CD4-positive, alpha-beta T cell treated with Interleukin-2 at 100 ng/mL for 4 hours (primary cell): ENCODE data around the gene NOTCH2.
"Not testable (repeated sequence)": the region's sequence is repeated elsewhere in the genome, so short reads cannot be mapped to it uniquely, and the experiment has no call there.

Experiments used
- DNase-seq: peaks from one replicate; pipeline ENCODE4 v3.0.0-alpha.2; 2020; ENCODE audit warnings: low spot score

NOTCH2 gene

DNA sequence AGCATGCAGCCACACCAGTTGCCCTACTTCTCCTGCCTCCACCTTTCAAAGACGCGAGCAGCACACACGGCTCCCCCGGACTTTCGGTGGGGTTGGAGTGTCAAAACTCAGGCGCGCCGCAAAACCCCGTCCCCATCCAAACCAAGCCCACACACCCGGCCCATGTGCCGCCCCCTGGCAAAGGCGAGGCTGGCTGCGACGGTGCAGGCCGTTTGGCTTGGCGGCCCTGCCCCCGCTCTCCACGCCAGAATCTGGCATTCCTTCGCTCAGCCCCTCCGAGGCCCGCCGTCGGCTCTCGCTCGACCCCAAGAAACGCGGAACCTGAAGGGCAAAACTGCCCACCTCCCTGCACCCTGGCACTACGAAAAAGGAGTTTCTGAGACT, 787 bp downstream of the NOTCH2 start:
- DNase-seq: peak; percentile 4

DNA sequence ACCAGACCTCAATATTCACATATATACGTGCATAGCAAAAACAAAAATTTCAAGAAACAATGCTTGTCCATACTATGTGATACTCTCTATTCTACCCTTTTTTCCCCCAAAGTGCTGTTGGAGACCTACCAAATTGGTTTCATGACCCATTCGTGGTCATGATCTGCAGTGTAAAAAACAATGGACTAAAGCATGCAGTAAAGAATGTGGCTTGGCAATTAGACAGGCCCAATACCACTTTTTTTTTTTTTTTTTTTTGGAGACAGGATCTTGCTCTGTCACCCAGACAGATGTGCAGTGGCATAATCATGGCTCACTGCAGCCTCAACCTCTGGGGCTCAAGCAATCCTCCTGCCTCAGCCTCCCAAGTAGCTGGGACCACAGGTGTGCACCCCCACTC, 21.3 kb downstream of the NOTCH2 start:
- DNase-seq: not testable (repeated sequence)

DNA sequence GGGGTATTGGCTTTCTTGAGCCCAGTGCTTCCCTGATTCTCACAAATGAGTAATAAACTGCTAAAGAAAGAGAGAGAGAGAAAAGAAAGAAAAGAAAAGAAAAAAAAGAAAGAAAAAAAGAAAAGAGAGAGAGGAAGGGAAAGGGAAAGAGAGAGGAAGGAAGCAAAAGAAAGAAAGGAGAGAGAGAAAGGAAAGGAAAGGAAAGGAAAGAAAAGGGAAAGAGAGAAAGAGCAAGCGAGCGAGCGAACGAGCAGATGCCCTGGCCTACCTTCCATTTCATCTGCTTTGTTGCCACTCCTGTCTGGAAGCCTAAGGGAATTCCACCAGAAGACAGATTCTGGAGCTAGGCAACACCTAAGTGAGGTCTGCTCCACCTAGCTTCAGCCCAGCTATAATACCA, 27.7 kb downstream of the NOTCH2 start:
- not testable (repeated sequence) for DNase-seq

DNA sequence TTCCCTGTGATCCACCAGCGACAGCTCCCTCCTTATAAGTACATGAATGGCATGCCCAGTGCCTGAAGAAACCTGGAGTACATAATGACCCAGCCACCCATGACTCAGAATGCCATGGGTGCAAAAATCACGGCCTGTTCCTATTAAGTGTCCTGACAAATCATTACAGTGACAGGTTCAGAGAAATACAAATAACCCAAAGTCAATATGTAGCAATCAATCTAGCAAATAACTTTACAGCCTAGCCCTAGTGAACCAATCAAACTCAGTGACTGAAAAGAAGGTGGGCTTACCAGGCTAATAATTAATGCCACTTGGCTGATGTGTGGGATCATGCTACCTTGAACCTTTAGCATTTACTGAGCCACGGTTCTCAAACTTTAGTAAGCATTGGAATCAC, 37.2 kb downstream of the NOTCH2 start:
- DNase-seq: not testable (repeated sequence)

DNA sequence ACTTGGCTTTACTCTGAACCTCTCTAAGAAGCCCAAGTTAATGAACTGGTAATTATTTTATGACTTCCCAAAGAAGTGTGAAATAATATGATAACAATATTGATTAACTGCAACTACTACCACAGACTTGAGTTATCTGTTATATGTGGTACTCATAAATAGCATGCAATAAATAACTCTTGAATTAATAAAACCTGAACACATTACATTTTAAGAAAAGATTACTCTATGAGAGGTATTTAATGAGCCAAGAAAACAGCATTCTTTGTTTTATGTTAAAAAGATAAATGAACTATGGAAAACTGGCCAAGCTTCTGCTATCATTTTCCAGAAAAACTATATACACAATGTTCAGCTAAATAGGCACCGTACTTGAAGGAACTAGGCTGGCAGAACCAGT, 45.7 kb downstream of the NOTCH2 start:
- DNase-seq: not testable (repeated sequence)

DNA sequence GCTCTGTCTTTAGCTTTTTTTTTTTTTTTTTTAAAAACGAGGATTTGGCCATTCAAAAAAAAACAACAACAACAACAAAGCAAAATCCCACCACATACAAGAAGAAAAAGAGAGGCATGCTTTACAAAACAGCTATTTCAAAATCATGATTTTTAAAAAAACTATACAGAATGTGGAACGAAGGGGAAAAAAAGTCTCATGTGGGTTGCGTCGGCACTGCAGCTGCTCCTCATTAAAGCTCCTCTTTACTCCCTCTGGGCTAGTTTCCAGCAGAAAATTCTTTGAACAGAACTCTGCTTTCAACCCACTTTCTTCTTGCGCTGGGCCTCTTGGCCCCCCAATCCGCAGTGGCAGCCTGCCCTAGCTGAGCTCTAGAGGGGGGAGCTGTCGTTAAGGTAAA, 54.5 kb downstream of the NOTCH2 start:
- DNase-seq: not testable (repeated sequence)

DNA sequence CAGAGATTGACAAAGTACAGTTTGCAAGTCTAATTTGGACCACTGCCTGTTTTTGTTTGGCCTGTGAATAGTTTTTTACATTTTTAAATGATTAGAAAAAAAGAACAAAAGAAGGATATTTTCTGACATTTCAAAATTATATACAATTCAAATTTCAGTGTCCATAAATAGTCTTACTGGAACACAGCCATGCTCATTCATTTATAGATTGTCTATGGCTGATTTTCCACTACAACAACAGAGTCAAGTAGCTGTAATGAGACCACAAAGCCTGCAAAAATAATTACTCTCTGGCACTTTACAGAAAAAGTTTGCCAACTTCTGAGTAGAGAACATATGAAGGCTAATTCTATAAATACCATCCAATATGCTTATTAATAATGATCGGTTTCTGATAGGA, 61.1 kb downstream of the NOTCH2 start:
- DNase-seq: not testable (repeated sequence)

DNA sequence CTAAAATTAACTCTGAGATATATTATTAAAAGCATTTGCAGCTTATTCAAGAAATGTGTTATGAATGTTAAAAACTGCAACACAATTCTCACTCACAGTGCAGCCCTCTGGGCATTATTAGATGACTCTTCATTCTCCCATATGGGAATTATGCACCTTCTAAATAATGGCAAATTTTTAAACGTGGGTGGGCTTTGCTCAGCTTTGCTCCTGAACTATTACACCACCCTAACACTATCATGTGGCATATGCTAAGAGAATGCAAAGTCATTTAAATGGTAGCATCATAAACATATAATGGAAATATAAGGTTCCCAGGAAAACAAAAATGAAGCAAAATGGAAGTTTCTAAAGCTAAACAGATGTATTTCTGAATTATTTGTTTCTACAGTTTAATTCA, 61.6 kb downstream of the NOTCH2 start:
- DNase-seq: not testable (repeated sequence)

DNA sequence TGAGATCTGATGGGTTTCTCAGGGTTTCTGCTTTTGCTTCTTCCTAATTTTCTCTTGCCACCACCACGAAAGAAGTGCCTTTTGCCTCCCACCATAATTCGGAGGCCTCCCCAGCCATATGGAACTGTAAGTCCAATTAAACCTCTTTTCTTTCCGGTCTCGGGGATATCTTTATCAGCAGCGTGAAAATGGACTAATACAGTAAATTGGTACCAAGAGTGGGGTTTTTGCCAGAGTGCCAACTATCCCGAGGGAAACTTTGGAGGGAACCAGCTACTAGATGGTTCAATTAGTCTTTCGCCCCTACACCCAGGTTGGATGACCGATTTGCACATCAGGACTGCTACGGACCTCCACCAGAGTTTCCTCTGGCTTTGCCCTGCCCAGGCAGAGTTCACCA, 68.4 kb downstream of the NOTCH2 start:
- not testable (repeated sequence) for DNase-seq

DNA sequence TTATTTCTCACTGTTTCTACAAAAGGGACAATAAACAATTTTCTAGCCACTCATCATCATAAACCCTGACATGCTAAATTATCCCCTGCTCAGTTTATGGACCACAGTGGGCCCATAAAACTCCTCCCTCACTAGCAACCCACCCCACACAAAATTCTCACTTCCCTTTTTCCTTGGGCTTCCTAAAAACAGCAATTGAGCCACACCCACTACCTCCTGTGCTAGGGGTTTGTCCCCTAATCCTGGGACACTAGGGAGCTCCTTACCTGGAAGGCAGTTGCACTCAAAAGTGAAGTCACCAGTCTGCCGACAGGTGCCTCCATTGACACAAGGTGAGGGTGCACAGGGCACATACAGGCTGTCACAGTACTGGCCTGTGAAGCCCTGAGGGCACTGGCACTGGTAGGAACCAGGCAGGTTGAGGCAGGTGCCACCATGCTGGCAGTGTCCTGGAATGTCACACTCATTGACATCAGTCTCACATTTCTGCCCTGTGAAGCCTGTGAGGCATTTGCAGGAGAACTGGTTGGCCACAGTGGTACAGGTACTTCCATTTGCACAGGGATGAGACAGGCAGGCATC, 72.6 kb downstream of the NOTCH2 start:
- DNase-seq: not testable (repeated sequence)

DNA sequence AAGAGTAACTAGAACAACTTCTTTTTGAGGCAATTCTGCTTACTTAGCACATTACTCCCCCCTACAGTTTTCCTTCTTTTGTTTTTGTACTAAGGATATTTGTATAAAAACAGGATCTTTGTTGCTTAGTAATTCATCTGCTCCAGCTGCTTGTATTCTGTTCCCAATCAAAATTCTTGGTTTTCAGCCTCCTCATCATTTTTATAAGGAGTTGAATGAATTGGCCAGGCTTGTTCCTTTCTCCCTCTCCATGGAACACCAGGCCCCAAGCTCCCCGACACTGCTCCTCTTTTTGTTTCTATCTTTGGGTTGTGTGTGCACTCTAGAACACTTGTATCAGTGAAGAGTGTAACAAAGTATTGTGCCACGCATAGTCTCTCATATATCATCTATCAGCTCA, 73.5 kb downstream of the NOTCH2 start:
- DNase-seq: not testable (repeated sequence)

DNA sequence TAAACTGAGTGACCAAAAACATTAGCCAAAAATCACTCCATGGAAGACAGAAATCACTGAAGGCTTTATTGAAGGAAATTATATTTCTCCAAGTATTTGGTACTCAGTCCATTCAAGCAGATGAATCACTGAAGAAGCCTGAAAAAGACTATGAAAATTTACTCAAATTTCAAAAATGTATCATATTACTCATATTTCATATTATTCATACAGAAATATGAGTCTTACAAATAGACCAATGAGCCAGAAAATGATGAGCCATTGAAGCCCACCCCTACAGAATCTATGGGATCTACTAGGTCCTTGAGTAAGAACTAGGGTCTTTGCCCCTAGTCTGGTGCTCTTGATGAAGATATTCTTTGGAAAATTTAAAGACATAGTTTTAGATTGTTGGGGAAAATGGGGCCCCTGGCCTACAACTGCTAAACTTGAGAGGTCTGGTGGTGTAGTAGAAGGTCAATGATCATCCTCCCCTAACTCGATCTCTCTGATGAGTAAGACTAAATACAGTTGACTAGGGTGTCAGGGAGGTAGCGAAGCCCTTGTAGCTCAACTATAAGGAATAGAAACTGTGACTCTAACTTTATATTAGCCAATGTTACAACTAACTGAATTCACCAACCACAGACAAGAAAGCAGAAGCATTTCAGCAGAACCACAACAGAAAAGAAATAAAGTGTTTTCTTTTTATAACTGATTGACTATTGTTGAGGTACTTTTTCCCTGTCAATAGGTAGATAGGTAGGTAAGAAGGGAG, 81.0 kb downstream of the NOTCH2 start:
- no peak for DNase-seq

DNA sequence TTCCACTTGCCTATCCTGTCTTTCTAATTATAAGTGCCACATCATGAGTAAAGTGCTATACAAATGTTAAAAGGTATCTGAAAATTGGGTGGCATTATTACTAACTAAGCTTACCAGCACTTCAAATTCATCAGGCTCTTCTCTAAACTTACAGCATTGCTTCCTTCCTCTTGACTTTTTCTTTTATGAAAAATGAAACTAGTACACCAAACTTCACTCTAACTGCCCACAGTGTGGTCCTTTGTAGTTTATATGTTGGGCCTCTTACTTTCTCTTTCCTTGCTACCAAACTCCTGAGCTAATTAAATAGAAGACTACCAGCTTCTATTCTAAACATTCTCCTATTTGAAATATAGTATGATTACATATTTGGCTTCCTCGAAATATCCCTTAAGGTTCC, 81.8 kb downstream of the NOTCH2 start:
- DNase-seq: peak; percentile 12

DNA sequence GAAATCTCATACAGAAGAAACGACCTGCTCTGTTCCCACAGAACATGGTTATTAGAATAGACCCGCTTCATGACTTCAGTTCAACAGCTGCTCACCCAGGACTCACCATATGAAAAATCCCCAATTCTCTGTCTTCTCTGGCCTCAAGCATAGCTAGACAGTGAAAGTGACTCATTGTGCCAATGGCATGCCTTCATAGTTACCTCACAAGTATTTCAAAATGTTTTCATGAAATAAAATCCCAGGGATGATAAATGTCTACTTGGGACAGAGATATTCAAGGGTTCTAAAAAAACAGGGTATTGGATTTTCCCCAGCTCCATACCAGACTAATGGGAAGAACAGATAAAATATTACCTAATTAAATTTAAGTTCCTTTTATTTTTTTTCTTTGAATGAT, 82.3 kb downstream of the NOTCH2 start:
- DNase-seq: peak; percentile 23

DNA sequence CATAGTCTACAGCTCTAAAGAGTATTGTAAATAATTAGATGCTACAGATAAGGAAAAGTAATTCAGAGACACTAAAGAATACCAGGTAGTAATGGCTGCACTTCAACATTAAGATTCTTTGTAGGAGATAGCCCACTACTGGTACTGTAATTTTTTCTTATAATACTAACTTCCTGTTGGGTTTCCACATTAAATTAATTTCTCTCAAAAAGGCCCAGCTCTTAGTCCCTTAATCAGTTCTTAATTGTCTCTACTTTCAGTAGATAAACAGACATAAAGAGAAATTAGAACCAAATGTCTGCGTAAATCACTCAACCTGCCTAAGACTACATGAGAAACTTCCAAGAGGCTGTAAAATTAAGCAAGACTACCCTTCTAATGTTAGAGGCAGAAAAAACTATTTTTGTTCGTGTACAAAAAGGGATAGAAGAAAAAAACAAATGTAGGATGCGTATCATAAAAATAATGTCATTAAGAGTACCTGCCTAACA, 83.4 kb downstream of the NOTCH2 start:
- no peak for DNase-seq

DNA sequence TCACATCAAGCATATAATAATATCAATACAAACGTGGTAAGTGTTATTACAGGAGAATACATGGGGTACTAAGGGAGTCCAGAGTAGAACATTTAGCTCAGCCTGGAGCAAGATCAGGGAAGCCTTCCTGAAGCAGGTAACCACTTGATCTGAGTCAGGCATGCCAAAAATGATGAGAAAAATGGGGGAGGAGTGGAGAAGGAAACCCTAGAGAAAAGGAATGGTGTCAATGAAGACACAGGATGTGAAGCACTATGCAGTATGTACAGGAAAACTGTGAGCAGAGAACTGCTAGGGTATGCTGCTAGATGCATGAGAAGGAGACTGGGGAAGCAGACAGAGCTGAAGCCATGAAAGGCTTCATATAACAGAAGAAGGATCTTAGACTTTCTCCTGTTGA, 84.7 kb downstream of the NOTCH2 start:
- no peak for DNase-seq

DNA sequence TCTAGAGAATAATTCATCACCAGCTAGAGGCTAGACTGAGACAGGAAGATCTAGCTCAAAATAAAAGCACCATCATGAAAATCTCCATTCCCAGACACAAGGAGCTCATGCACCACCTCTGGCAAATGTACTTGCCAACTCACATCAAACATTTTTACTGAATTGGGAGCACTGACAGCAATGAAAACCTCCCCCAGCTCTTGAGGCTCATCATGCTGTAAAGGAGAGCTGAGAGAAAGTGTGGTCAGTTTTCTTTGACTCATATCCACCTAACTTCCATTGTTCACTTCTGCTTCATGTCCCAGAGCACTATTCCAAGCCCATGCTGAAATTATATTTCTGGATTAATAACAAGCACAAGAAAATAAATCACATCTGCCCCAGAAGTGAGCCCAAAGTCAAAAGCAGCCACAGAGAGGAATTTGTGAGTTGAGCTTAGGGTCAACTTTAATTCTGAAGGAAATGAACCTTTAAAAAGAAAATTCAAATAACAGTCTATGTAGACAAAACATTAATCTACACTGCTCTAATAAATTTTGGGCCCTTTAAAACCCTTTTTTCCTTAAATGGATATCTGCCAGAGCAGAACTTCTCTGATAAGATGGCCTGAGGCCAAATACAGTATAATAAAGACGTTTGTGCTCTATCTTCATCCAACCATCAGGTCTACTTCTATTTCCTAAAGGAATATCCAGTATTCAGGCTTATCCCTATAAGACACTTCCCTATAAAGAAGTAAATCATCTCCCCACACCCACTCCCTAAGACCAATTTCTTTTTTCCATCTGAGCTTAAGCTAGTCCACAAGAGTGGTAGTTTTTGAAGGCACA, 87.3 kb downstream of the NOTCH2 start:
- DNase-seq: no peak

DNA sequence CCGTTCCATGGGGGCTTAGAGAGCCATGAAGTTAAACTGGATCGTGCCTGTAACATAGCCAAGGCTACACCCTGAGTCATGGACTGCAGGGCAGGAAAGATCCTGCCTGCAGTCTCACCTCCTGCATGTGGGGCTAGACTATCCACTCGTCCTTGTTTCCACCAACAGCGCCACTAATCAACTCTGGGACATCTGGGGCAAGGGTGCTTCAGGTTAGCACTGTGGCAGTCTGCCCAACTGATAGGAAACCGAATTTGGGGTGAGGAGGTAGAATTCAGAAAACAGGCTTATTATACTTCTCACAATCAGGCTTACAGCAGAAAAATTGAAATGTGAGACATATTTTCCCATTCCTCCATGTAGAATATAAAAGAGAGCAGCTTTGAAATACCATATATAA, 88.0 kb downstream of the NOTCH2 start:
- DNase-seq: no peak

DNA sequence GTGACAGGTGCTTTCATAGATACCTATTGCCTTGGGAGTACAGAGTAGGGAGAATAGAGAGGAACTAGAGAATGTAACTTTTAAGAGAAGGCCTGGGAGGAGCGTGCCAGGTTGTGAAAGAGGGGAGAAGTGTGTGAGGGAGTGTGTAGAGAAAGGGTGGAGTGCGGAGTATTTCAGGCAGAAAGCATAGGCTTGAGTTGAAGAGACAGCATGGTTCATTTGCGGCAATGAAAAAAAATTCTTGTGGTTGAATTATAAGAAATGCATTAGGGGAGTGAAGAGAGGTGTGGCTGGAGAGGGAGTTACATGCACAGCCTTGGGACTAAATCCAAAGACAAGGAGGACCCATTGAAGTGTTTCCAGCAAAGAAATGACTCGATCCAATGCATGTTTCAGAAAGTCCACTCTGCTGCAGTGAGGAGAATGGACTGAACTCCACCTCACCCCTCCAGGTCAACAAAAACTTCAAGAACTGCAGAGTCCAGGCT, 91.4 kb downstream of the NOTCH2 start:
- no peak for DNase-seq

DNA sequence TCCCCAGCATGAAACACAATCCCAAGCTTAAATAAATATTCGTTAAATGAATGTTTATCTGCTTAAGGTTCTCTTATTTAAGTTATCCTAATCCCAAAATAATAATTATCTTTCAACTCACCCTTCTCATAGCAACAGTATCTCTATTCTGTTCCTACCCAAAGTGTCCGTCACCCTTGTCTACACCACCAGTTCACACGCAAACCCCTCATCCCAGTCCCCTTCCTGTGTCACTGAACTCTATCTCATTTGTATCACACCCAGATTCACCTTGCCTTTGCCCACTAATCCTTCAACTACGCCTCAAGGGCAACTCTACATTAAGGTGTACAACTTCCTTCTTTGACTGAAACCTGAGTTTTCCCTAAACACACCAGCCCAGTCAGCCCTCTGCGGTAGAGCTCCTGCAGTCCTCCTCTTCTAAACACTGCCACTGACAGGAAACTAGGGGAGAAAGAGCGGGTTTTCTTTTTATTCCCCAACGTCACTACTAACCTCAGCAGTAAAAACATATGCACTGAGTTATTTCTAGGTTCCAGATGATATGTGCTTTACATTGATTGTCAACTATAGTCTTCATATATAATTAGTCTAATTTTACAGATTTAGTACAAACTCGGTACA, 92.2 kb downstream of the NOTCH2 start:
- not testable (repeated sequence) for DNase-seq

DNA sequence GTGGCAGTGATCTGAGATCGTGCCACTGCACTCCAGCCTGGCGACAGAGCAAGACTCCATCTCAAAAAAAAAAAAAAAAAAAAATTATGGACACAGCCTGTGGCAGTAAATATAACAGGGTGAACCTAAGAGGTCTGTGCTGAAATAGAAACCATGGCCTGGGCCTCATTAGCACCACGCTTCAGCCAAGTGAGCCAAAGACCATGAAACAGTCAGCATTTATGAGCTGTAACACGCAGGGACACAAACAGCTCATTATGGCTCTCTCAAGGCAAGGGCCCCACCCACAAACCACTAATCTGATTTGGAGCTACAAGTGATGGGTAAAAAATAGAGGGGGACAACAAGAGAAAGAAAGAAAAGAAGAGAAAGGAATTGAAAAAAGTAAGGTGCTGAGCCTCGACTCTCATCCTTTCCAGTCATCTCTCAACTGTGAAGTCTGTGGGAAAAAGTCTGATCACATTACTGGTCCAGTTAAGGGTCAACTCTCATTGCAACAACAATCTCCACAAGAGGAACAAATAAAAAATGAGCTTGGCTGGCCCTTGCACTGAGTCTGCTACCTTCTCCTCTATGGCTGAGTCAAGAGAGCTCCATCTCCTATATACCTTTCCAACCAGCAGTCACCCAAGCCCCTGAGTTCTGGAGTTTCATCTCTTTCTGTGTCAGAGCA, 93.7 kb downstream of the NOTCH2 start:
- DNase-seq: not testable (repeated sequence)

DNA sequence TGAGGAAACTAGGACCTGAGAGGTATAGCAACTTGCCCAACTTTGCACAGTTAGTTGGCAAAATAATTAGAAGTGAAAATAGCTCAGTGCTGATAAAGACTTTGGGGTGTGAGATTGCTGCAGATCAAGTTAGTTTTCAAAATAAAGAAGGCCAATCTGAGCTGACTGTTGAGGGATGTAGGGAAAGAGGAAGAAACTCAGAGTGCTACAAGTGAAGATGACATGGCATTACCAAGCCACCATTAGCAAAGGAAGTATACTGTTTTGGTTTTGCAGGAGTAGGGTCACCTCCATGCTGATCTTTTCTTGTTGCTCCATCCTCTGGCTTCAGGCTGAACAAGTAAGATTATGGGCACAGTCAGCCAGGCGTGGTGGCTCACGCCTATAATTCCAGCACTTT, 94.5 kb downstream of the NOTCH2 start:
- DNase-seq: no peak
